B cell (primary cell): Measurements from ENCODE around the gene OR5T1. TPM values are rescaled to one million over a fixed set of nuclear protein-coding genes. Genes with fewer than 3 reads are reported as not detected.

ENCODE experiments used
- ATAC-seq: fragments of 200-7000 bp; cut with Tn5 transposase; one replicate; pipeline ENCODE4 v1.10.0; 2021; ENCODE audit warnings: low read depth, mild to moderate bottlenecking, moderate number of reproducible peaks, moderate library complexity
- CTCF ChIA-PET: fragments of 350-600 bp; sonication (Branson Sonifier 250); formaldehyde crosslinking; loops from one replicate; lab custom pipeline; 2021; ENCODE audit warnings: antibody characterized with exemption, inconsistent platforms; lab: Charles Lee
- POLR2A ChIA-PET: fragments of 350-600 bp; sonication (Branson Sonifier 250); formaldehyde crosslinking; loops from one replicate; lab custom pipeline; 2021; ENCODE audit warnings: antibody characterized with exemption; lab: Charles Lee
- DNase-seq: peaks from one replicate; pipeline ENCODE4 v3.0.0; 2013
- H2AFZ ChIP-seq: 2 replicates; pipeline ENCODE4 v1.6.1; 2012; ENCODE audit warnings: mild to moderate bottlenecking, low read depth, low read length; ENCODE audit not compliant: insufficient read depth, poor library complexity, severe bottlenecking
- H3K27ac ChIP-seq, 2 donors: 1 replicate in 1 of 2; 2 replicates in 1 of 2; pipeline ENCODE4 v1.5.1; 2012 to 2013; ENCODE audit warnings: low read length in 2 of 2, mild to moderate bottlenecking in 2 of 2, moderate library complexity in 1 of 2
- H3K27me3 ChIP-seq, 4 experiments: fragments of 200-600 bp in 1 of 4; sonication (generic) in 1 of 4; replicated peaks in 1 of 4; 1 replicate in 2 of 4; 2 replicates in 2 of 4; pipeline versions ENCODE4 v1.6.1 to v1.7.0; 2013 to 2016; ENCODE audit warnings: low read length in 3 of 4, mild to moderate bottlenecking in 2 of 4, mixed read lengths in 1 of 4, moderate library complexity in 1 of 4; ENCODE audit not compliant: insufficient read depth in 4 of 4, control insufficient read depth in 3 of 4; ENCODE audit errors: control extremely low read depth in 1 of 4
- H3K36me3 ChIP-seq, 2 experiments: replicated peaks in 1 of 2; 1 replicate in 1 of 2; 2 replicates in 1 of 2; pipeline versions ENCODE4 v1.6.1 to v1.7.1; 2013; ENCODE audit warnings: low read length in 1 of 2; ENCODE audit not compliant: insufficient read depth in 2 of 2, control insufficient read depth in 1 of 2; ENCODE audit errors: control extremely low read depth in 1 of 2, extremely low read depth in 1 of 2
- H3K4me1 ChIP-seq, 2 donors: fragments of 200-600 bp in 1 of 2; sonication (generic) in 1 of 2; 1 replicate in 1 of 2; 2 replicates in 1 of 2; pipeline versions ENCODE4 v1.5.1 to v1.6.1; 2013 to 2017; ENCODE audit warnings: low read length in 2 of 2; ENCODE audit not compliant: control insufficient read depth in 2 of 2, insufficient read depth in 2 of 2
- H3K4me2 ChIP-seq: replicated peaks from 2 replicates; pipeline ENCODE3; 2012; ENCODE audit warnings: mild to moderate bottlenecking, low read depth, low read length; ENCODE audit not compliant: poor library complexity, severe bottlenecking
- H3K4me3 ChIP-seq, 5 experiments: fragments of 200-600 bp in 1 of 5; sonication (generic) in 1 of 5; 1 replicate in 3 of 5; 2 replicates in 2 of 5; pipeline versions ENCODE4 v1.5.1 to v1.7.0; 2011 to 2016; ENCODE audit warnings: low read length in 4 of 5, mild to moderate bottlenecking in 4 of 5, low read depth in 2 of 5, control low read depth in 1 of 5, moderate library complexity in 1 of 5; ENCODE audit not compliant: insufficient read depth in 1 of 5; ENCODE audit errors: control extremely low read depth in 1 of 5, extremely low read depth in 1 of 5
- H3K79me2 ChIP-seq: fragments of 200-600 bp; sonication (generic); one replicate; pipeline ENCODE4 v1.6.0; 2016; ENCODE audit warnings: low read length; ENCODE audit not compliant: control insufficient read depth, insufficient read depth
- H3K9ac ChIP-seq: fragments of 200-600 bp; sonication (generic); 2 replicates; pipeline ENCODE4 v1.6.1; 2017; ENCODE audit warnings: mild to moderate bottlenecking, low read length, moderate library complexity
- H3K9me3 ChIP-seq, 3 donors: one replicate each; pipeline versions ENCODE4 v1.6.1 to v1.7.1; 2013; ENCODE audit warnings: low read length in 2 of 3; ENCODE audit not compliant: control insufficient read depth in 2 of 3, insufficient read depth in 1 of 3; ENCODE audit errors: control extremely low read depth in 1 of 3
- H4K20me1 ChIP-seq: 2 replicates; pipeline ENCODE4 v1.6.0; 2012; ENCODE audit warnings: mild to moderate bottlenecking, low read length; ENCODE audit not compliant: insufficient read depth, control insufficient read depth, poor library complexity, severe bottlenecking
- H3K27ac Mint-ChIP-seq: one replicate; pipeline ENCODE4 v1.8.0; 2021; ENCODE audit warnings: mixed read lengths
- H3K27me3 Mint-ChIP-seq: one replicate; pipeline ENCODE4 v1.8.0; 2021; ENCODE audit warnings: mixed read lengths
- H3K4me1 Mint-ChIP-seq: one replicate; pipeline ENCODE4 v1.8.0; 2021; ENCODE audit warnings: mixed read lengths
- H3K4me3 Mint-ChIP-seq: one replicate; pipeline ENCODE4 v1.8.0; 2021; ENCODE audit warnings: mixed read lengths
- H3K9me3 Mint-ChIP-seq: one replicate; pipeline ENCODE4 v1.8.0; 2022; ENCODE audit warnings: mixed read lengths; ENCODE audit not compliant: insufficient read depth
- EZH2 ChIP-seq: IDR thresholded peaks from 2 replicates; pipeline ENCODE4 v1.6.1; 2012; ENCODE audit warnings: borderline replicate concordance, low read depth, mild to moderate bottlenecking, moderate library complexity, low read length; ENCODE audit not compliant: insufficient read depth, poor library complexity, severe bottlenecking
- WGBS: methylation state at CpG from one replicate; pipeline ENCODE4 v1.1.5; 2013; ENCODE audit warnings: missing lambda C conversion rate; ENCODE audit not compliant: insufficient coverage; 5-methylcytosine and 5-hydroxymethylcytosine counted together
- intact Hi-C: fragments of 100-400 bp; cut with micrococcal nuclease; formaldehyde crosslinking; loops from one replicate; pipeline ENCODE4 v1.10.0; 2022
- polyA minus RNA-seq: library from RNA; depleted of rRNA, polyadenylated mRNA; stranded (reverse); fragments of >200 nt; gene quantifications from 2 replicates; pipeline ENCODE4 v1.2.3, GENCODE V29; 2012
- polyA plus RNA-seq: library from polyadenylated mRNA; depleted of rRNA; stranded (reverse); fragments of >200 nt; gene quantifications from 2 replicates; pipeline ENCODE4 v1.2.3, GENCODE V29; 2012
- total RNA-seq, 2 donors: library from RNA; stranded (reverse); fragments of 120-200 nt in 1 of 2; gene quantifications; 1 replicate in 1 of 2; 2 replicates in 1 of 2; pipeline versions ENCODE4 v1.2.3 to v1.2.4, GENCODE V29; 2013 to 2022
- TF ChIP-seq, protein P1 (sequence below): fragments of 200-600 bp; IDR thresholded peaks from one replicate; pipeline ENCODE4 v1.8.0; 2022; ENCODE audit warnings: antibody characterized with exemption, mild to moderate bottlenecking

OR5T1 gene
- total RNA-seq, result not detected in 2 replicates
- total RNA-seq (2013), result not detected
- not detected in 2 replicates for polyA plus RNA-seq
- not detected in 2 replicates for polyA minus RNA-seq

DNA sequence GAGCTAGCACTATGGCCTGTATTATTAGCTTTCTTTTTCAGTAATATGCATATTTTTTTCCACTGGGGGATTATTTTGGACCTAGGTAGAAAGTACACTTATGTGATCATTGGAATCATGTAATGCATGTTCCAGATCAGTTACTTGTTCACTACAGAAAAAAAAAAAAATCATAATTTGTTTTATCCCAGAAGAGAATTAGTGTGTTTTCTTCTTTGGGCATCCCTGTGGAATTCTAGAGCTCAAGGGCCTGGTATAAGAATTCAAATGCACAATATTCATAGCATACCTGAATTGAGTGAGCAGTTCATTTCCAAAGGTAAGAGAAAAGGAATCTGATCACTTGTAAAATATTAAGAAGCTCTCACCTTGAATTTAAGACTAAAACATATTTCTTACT is at the start of gene OR5T1:
TSS of gene OR5T1 (plus strand) at position 301 of the 400 bp plus-strand sequence. CDS start 1,485 bp downstream, outside the sequence.
- POLR2A ChIA-PET, result no interaction called here
- CTCF ChIA-PET, result no interaction called here
- H3K4me2 ChIP-seq, result no peak within 1 kb of the TSS
- intact Hi-C loops, result no loop called here
- H3K27me3 Mint-ChIP-seq, result no peaks in the 10 kb centered on the region
- no peaks in the 10 kb centered on the region for H3K36me3 ChIP-seq
- H3K4me1 Mint-ChIP-seq, result no peaks in the 10 kb centered on the region
- H3K4me3 ChIP-seq, result no peak within 1 kb of the TSS
- H3K4me3 Mint-ChIP-seq, result no peak within 1 kb of the TSS
- H2AFZ ChIP-seq, result no peak within 1 kb of the TSS
- H3K4me1 ChIP-seq, result no peaks in the 10 kb centered on the region
- ATAC-seq, result no peak
- no peak within 1 kb of the TSS for H3K27ac ChIP-seq
- H3K9me3 ChIP-seq, result peaks cover 0 to 7% (median 0%) of the 10 kb centered on the region in 3 donors
- no peak within 1 kb of the TSS for H3K27ac Mint-ChIP-seq
- peaks cover 4% of the 10 kb centered on the region for H3K9me3 Mint-ChIP-seq
- no peak for DNase-seq
- H3K27me3 ChIP-seq, result no peaks in the 10 kb centered on the region
- TF ChIP-seq, protein P1, sequence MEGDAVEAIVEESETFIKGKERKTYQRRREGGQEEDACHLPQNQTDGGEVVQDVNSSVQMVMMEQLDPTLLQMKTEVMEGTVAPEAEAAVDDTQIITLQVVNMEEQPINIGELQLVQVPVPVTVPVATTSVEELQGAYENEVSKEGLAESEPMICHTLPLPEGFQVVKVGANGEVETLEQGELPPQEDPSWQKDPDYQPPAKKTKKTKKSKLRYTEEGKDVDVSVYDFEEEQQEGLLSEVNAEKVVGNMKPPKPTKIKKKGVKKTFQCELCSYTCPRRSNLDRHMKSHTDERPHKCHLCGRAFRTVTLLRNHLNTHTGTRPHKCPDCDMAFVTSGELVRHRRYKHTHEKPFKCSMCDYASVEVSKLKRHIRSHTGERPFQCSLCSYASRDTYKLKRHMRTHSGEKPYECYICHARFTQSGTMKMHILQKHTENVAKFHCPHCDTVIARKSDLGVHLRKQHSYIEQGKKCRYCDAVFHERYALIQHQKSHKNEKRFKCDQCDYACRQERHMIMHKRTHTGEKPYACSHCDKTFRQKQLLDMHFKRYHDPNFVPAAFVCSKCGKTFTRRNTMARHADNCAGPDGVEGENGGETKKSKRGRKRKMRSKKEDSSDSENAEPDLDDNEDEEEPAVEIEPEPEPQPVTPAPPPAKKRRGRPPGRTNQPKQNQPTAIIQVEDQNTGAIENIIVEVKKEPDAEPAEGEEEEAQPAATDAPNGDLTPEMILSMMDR, result no peak
- TF ChIP-seq EZH2, result no peak
- no peaks in the 10 kb centered on the region for H3K79me2 ChIP-seq
- no peak within 1 kb of the TSS for H3K9ac ChIP-seq
- no peaks in the 10 kb centered on the region for H4K20me1 ChIP-seq

DNA sequence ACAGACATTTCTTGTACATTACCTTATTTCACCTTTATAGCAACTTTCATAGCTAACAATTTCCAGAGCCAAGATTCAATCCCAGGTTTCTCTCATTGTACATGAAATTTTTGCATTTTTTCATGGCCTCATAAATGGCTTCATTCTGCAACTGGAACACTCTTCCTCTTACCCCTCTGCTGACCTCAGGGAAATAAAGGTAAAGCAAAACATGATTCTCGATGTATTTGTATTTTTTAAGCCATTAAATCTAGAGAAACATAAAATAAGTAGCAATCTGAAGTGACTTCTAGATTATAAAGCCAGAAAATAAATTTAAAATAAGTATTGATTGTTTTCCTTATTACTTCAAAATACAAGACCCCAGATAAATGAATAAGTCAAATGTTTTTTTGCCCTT is 39.8 kb upstream of the OR5T1 start, which contains the start of gene OR5T2:
TSS of gene OR5T2 (minus strand) at position 101 of the 400 bp plus-strand sequence. CDS start 1,193 bp downstream, outside the sequence.
- POLR2A ChIA-PET, result no interaction called here
- ATAC-seq (no peak), DNase-seq (no peak)
- WGBS, result no CpG with 5 or more reads among the region's 1 CpG
- H3K36me3 ChIP-seq, result no peaks in the 10 kb centered on the region
- no peak within 1 kb of the TSS for H3K4me3 ChIP-seq
- intact Hi-C loops, result no loop called here
- no peak within 1 kb of the TSS for H3K4me2 ChIP-seq
- no peaks in the 10 kb centered on the region for H3K27me3 ChIP-seq
- no peak within 1 kb of the TSS for H3K4me3 Mint-ChIP-seq
- no peak within 1 kb of the TSS for H3K27ac ChIP-seq
- CTCF ChIA-PET, result no interaction called here
- H3K9me3 Mint-ChIP-seq, result peaks cover 2% of the 10 kb centered on the region
- H2AFZ ChIP-seq, result no peak within 1 kb of the TSS
- H3K4me1 ChIP-seq, result no peaks in the 10 kb centered on the region
- H3K9ac ChIP-seq, result no peak within 1 kb of the TSS
- no peak within 1 kb of the TSS for H3K27ac Mint-ChIP-seq
- H3K79me2 ChIP-seq, result no peaks in the 10 kb centered on the region
- no peaks in the 10 kb centered on the region for H3K9me3 ChIP-seq
- H4K20me1 ChIP-seq, result no peaks in the 10 kb centered on the region
- TF ChIP-seq, protein P1, result no peak
- no peak for TF ChIP-seq EZH2
- no peaks in the 10 kb centered on the region for H3K27me3 Mint-ChIP-seq
- H3K4me1 Mint-ChIP-seq, result no peaks in the 10 kb centered on the region
